Measurements from ENCODE around the gene RAPGEF4.

GRCh38 chr2:173044686-173045085 is 309.0 kb downstream of the RAPGEF4 start:
- no peak for TF ChIP-seq CTCF (IDR thresholded peaks at IDR 0.05)
- no peak for TF ChIP-seq POLR2A (IDR thresholded peaks at IDR 0.05)

Data from stomach (tissue), 4 donors.